Activated CD4-positive, alpha-beta T cell treated with anti-CD3 and anti-CD28 coated beads, Interleukin-2, amount 50 U/mL, for 24 hours (primary cell): Measurements from ENCODE around the gene GMPS.
"Not testable (repeated sequence)": the region's sequence is repeated elsewhere in the genome, so short reads cannot be mapped to it uniquely, and the experiment has no call there.

ENCODE experiments used
- DNase-seq, 2 donors: peaks; one replicate each; pipeline ENCODE4 v3.0.0-alpha.2; 2020; ENCODE audit warnings: low read depth in 1 of 2, low spot score in 1 of 2

The GMPS gene

GRCh38 chr3:155934230-155934629, 63.8 kb downstream of the GMPS start:
- DNase-seq, result no peak

GRCh38 chr3:155938409-155938808, 68.0 kb downstream of the GMPS start:
- no peak for DNase-seq

- no peak for DNase-seq
These were observed 70.9 kb downstream of the GMPS start for GRCh38 chr3:155941354-155941753.

GRCh38 chr3:155944081-155944480, 73.6 kb downstream of the GMPS start:
- no peak for DNase-seq

GRCh38 chr3:155946178-155946577, 75.7 kb downstream of the GMPS start:
- DNase-seq, result no peak

GRCh38 chr3:155948476-155948875, 78.0 kb downstream of the GMPS start:
- DNase-seq, result no peak

- no peak for DNase-seq
These were observed 79.2 kb downstream of the GMPS start for GRCh38 chr3:155949453-155950217.

- no peak for DNase-seq
These were observed 86.3 kb downstream of the GMPS start for GRCh38 chr3:155956508-155957411.

GRCh38 chr3:155957412-155957880, 87.0 kb downstream of the GMPS start:
- DNase-seq, result no peak

GRCh38 chr3:155958676-155959075, 88.2 kb downstream of the GMPS start:
- no peak for DNase-seq

GRCh38 chr3:155960060-155960459, 89.6 kb downstream of the GMPS start:
- no peak for DNase-seq

GRCh38 chr3:155961044-155961443, 90.6 kb downstream of the GMPS start:
- not testable (repeated sequence) for DNase-seq

GRCh38 chr3:155963570-155963969, 93.1 kb downstream of the GMPS start:
- no peak for DNase-seq

- DNase-seq, result no peak
These were observed 99.9 kb downstream of the GMPS start for GRCh38 chr3:155970398-155970797.

GRCh38 chr3:155972885-155973584, 102.6 kb downstream of the GMPS start:
- no peak for DNase-seq

- no peak for DNase-seq
These were observed 107.9 kb downstream of the GMPS start for GRCh38 chr3:155978324-155978723.

- DNase-seq, result no peak
These were observed 109.3 kb downstream of the GMPS start for GRCh38 chr3:155979746-155980145.

GRCh38 chr3:155981669-155982068, 111.2 kb downstream of the GMPS start:
- no peak for DNase-seq

- DNase-seq, result no peak
These were observed 113.5 kb downstream of the GMPS start for GRCh38 chr3:155983834-155984474.

GRCh38 chr3:155984791-155985417, 114.5 kb downstream of the GMPS start:
- no peak for DNase-seq

- DNase-seq, result no peak
These were observed 119.1 kb downstream of the GMPS start for GRCh38 chr3:155989536-155989935.
